ENCODE results near the gene PRKN. TPM values are rescaled to one million over a fixed set of nuclear protein-coding genes. Genes with fewer than 3 reads are reported as not detected.

The PRKN gene
- total and polyA plus RNA-seq, 9 of the 15 experiments (the other 6 are each of a cell fraction or from before 2014, with no cell fraction given), result 0.03 to 0.96 (median 0.15) TPM; not detected in 2

DNA sequence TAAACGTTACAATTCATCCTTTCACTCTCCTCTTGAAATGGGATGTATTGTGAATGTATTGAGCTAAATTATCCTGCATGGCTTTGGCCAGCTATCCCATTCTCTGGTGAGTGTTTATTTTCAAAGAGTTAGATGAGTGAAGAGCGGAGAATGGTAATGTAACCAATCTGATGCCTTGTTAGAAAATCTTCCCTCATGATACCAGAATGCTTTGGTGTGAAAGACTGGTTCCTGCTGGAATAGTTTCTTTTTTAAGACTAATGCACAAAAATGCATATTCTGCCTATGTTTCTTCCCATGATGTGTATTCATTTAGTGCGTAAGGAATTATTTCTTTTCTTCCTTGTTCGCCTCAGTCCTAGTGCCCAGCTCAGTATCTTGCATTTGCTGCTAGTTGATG is 506.7 kb downstream of the PRKN start:
- Histone ChIP-seq H3K4me2 (ENCODE audit: insufficient read depth, low read length) (no peak overlapping the region), H3K36me3 (ENCODE audit: control insufficient read depth, insufficient read depth, low read length) (no peaks in the 10 kb centered on the region), H3K27me3 (ENCODE audit: control insufficient read depth in 2 of 2, insufficient read depth in 2 of 2, low read length in 2 of 2) (no peaks in the 10 kb centered on the region), H3K9me3 (replicated peaks; ENCODE audit: control insufficient read depth, insufficient read depth, low read depth, low read length) (no peaks in the 10 kb centered on the region; the same call in 1 of the 2 replicates), H3K27ac (ENCODE audit: extremely low read depth, low read depth, low read length) (no peak overlapping the region), H3K79me2 (ENCODE audit: control insufficient read depth, insufficient read depth, low read length) (no peaks in the 10 kb centered on the region), H3K9ac (ENCODE audit: insufficient read depth in 1 of 2, low read depth in 2 of 2, low read length in 2 of 2) (no peak overlapping the region), H4K20me1 (replicated peaks; ENCODE audit: control insufficient read depth, insufficient read depth, low read length) (no peaks in the 10 kb centered on the region), H3K4me1 (replicated peaks in 1 of 2; ENCODE audit: control insufficient read depth in 2 of 2, insufficient read depth in 2 of 2, low read length in 2 of 2) (no peaks in the 10 kb centered on the region), H2AFZ (ENCODE audit: low read depth, low read length) (no peak overlapping the region), H3K9me1 (ENCODE audit: control insufficient read depth, insufficient read depth, low read length) (no peaks in the 10 kb centered on the region), H3K4me3 (no peak overlapping the region)
- TF ChIP-seq PRPF4 (IDR thresholded peaks at IDR 0.05; ENCODE audit: insufficient read depth, low read depth, low read length, poor library complexity, severe bottlenecking), result no peak
- TF ChIP-seq BHLHE40 (IDR thresholded peaks at IDR 0.05; ENCODE audit: low read length), result no peak
- TF ChIP-seq CREM (IDR thresholded peaks at IDR 0.05; ENCODE audit: low read depth), result no peak
- 0% methylated on average over 4 of the region's 4 CpGs for WGBS (ENCODE audit: insufficient coverage, low coverage, missing lambda C conversion rate)
- no peak for ATAC-seq
- ChIA-PET POLR2A (no interaction called here), CTCF (ENCODE audit: low intra/inter-chr PET ratio) (no interaction called here)
- in situ Hi-C loops (cut with MboI), result no loop called here
- BruUV-seq (replicated peaks), result no TSS peak
- intact Hi-C loops (cut with micrococcal nuclease), result no loop called here
- DNase-seq (ENCODE audit: extremely low read depth in 1 of 4, low spot score in 3 of 4), result no peak
- no peak for FAIRE-seq

GRCh38 chr6:162219266-162219665 is 508.3 kb downstream of the PRKN start:
- intact Hi-C loops (cut with micrococcal nuclease), result no loop called here
- Histone ChIP-seq H3K9me3 (replicated peaks; ENCODE audit: control insufficient read depth, insufficient read depth, low read depth, low read length) (no peaks in the 10 kb centered on the region), H3K4me1 (replicated peaks in 1 of 2; ENCODE audit: control insufficient read depth in 2 of 2, insufficient read depth in 2 of 2, low read length in 2 of 2) (no peaks in the 10 kb centered on the region), H4K20me1 (replicated peaks; ENCODE audit: control insufficient read depth, insufficient read depth, low read length) (no peaks in the 10 kb centered on the region), H3K27me3 (ENCODE audit: control insufficient read depth in 2 of 2, insufficient read depth in 2 of 2, low read length in 2 of 2) (no peaks in the 10 kb centered on the region), H2AFZ (ENCODE audit: low read depth, low read length) (no peak overlapping the region), H3K36me3 (ENCODE audit: control insufficient read depth, insufficient read depth, low read length) (no peaks in the 10 kb centered on the region), H3K27ac (ENCODE audit: extremely low read depth, low read depth, low read length) (no peak overlapping the region), H3K4me3 (no peak overlapping the region), H3K9me1 (ENCODE audit: control insufficient read depth, insufficient read depth, low read length) (no peaks in the 10 kb centered on the region), H3K4me2 (ENCODE audit: insufficient read depth, low read length) (no peak overlapping the region), H3K79me2 (ENCODE audit: control insufficient read depth, insufficient read depth, low read length) (no peaks in the 10 kb centered on the region), H3K9ac (ENCODE audit: insufficient read depth in 1 of 2, low read depth in 2 of 2, low read length in 2 of 2) (no peak overlapping the region)
- no TSS peak for BruUV-seq (replicated peaks)
- ATAC-seq (no peak), FAIRE-seq (no peak), DNase-seq (ENCODE audit: extremely low read depth in 1 of 4, low spot score in 3 of 4) (no peak)
- under 1% methylated on average over 4 of the region's 4 CpGs for WGBS (ENCODE audit: insufficient coverage, low coverage, missing lambda C conversion rate)
- in situ Hi-C loops (cut with MboI), result no loop called here
- POLR2A ChIA-PET, result no interaction called here
- TF ChIP-seq CBX3 (IDR thresholded peaks at IDR 0.05; ENCODE audit: borderline replicate concordance in 1 of 2, low read length in 2 of 2), result no peak
- no peak for TF ChIP-seq HDAC2 (IDR thresholded peaks at IDR 0.05)
- no peak for TF ChIP-seq ZNF311 (CRISPR knock-in tag; IDR thresholded peaks at IDR 0.05)
- TF ChIP-seq ZNF695 (CRISPR knock-in tag; IDR thresholded peaks at IDR 0.05), result no peak
- no peak for TF ChIP-seq GATAD2B (IDR thresholded peaks at IDR 0.05; ENCODE audit: borderline replicate concordance)
- no peak for TF ChIP-seq WHSC1 (IDR thresholded peaks at IDR 0.05; ENCODE audit: low read length)
- no peak for TF ChIP-seq PHTF2 (CRISPR knock-in tag; IDR thresholded peaks at IDR 0.05)
- no peak for TF ChIP-seq CSDE1 (IDR thresholded peaks at IDR 0.05)
- TF ChIP-seq SMAD4 (CRISPR knock-in tag; conservative IDR thresholded peaks at IDR 0.05), result no peak
- TF ChIP-seq MXI1 (IDR thresholded peaks at IDR 0.05; ENCODE audit: low read depth, low read length), result no peak
- no peak for TF ChIP-seq ZNF696 (CRISPR knock-in tag; conservative IDR thresholded peaks at IDR 0.05)
- TF ChIP-seq ZNF316 (IDR thresholded peaks at IDR 0.05), result no peak
- no peak for TF ChIP-seq HSF4 (CRISPR knock-in tag; IDR thresholded peaks at IDR 0.05; ENCODE audit: borderline replicate concordance)
- TF ChIP-seq DPF2 (IDR thresholded peaks at IDR 0.05), result no peak
- CTCF ChIA-PET (ENCODE audit: low intra/inter-chr PET ratio), result no interaction called here
